Ovary (tissue), 9 donors: ENCODE measurements around the gene FKBP15. TPM values are rescaled to one million over a fixed set of nuclear protein-coding genes. Genes with fewer than 3 reads are reported as not detected.

Experiments used
- DNase-seq, 5 donors: peaks; one replicate each; pipeline ENCODE4 v3.0.0-alpha.2; 2019 to 2020
- H3K27ac ChIP-seq, 2 donors: fragments of 200-600 bp; one replicate each; pipeline versions ENCODE4 v1.5.1 to v1.8.0; 2019 to 2022
- H3K27me3 ChIP-seq: fragments of 200-600 bp; one replicate; pipeline ENCODE4 v1.8.0; 2022
- H3K36me3 ChIP-seq: fragments of 200-600 bp; sonication (generic); one replicate; pipeline ENCODE4 v1.5.1; 2019
- H3K4me1 ChIP-seq: one replicate; pipeline ENCODE4 v1.8.1; 2013; ENCODE audit warnings: mild to moderate bottlenecking, moderate library complexity; ENCODE audit not compliant: insufficient read depth
- H3K4me3 ChIP-seq: fragments of 200-600 bp; sonication (generic); one replicate; pipeline ENCODE4 v1.5.1; 2017
- H3K9me3 ChIP-seq, 2 donors: fragments of 200-600 bp in 1 of 2; sonication (generic) in 1 of 2; one replicate each; pipeline versions ENCODE4 v1.5.1 to v1.8.1; 2013 to 2019; ENCODE audit warnings: mild to moderate bottlenecking in 1 of 2, moderate library complexity in 1 of 2
- EP300 ChIP-seq: sonication (generic); formaldehyde crosslinking; IDR thresholded peaks from one replicate; pipeline ENCODE4 v1.6.1; 2017; ENCODE audit warnings: antibody characterized with exemption
- POLR2A ChIP-seq: fragments of 450-650 bp; IDR thresholded peaks from one replicate; pipeline ENCODE4 v1.6.1; 2017; ENCODE audit warnings: antibody characterized with exemption, mild to moderate bottlenecking, moderate library complexity
- WGBS, 3 donors: extraction: QIAGEN DNeasy Blood & Tissue Kit in 1 of 3; methylation state at CpG; one replicate each; pipeline versions ENCODE4 v1.1.5 to v1.1.7; 2013 to 2017; 5-methylcytosine and 5-hydroxymethylcytosine counted together
- intact Hi-C, 4 donors: fragments of 100-400 bp; cut with DNase I; formaldehyde crosslinking; loops; one replicate each; pipeline versions ENCODE4 v1.11.0 to v1.15.1; 2022 to 2023
- polyA plus RNA-seq, 2 donors: library from polyadenylated mRNA; stranded (reverse); fragments of 200-250 nt in 1 of 2; fragments of 350-450 nt in 1 of 2; fragmentation: Illumina TruSeq in 1 of 2; extraction: RNeasy Lipid Tissue Mini Kit (QIAGEN cat#74804) in 1 of 2; gene quantifications; one replicate each; pipeline ENCODE4 v1.2.3, GENCODE V29; 2013 to 2014
- total RNA-seq, 7 donors: library from RNA; depleted of rRNA in 2 of 7; stranded (reverse); fragments of >200 nt in 2 of 7; fragmentation: NEBNext Ultra II Directional in 3 of 7; extraction: Animal tissue kit (Norgen Biotek cat#: 25700) in 3 of 7; gene quantifications; one replicate each; pipeline versions ENCODE4 v1.1.0 to v1.2.4, GENCODE V29; 2016 to 2023
- TF ChIP-seq, protein P1 (sequence below), 3 donors: fragments of 450-650 bp in 2 of 3; fragments of 200-600 bp in 1 of 3; IDR thresholded peaks; one replicate each; pipeline versions ENCODE4 v1.5.1 to v1.8.0; 2016 to 2022; ENCODE audit warnings: antibody characterized with exemption in 3 of 3, mild to moderate bottlenecking in 1 of 3
- donor health status: DM: no; HTN: no; CAD: no; lungs with moderate emphysema.
- donor health status: DM: no; HTN: no; CAD: no.
- donor health status: Bipolar disorder and iron deficiency.
- donor health status: DM: yes; HTN: yes; CAD: no.
- donor health status: DM: no; HTN: no; CAD: no.
- donor health status: DM: yes; HTN: yes; CAD: no.

The FKBP15 gene
- total and polyA plus RNA-seq, 9 donors, result 10.9 to 32.9 (median 20.2) TPM

DNA sequence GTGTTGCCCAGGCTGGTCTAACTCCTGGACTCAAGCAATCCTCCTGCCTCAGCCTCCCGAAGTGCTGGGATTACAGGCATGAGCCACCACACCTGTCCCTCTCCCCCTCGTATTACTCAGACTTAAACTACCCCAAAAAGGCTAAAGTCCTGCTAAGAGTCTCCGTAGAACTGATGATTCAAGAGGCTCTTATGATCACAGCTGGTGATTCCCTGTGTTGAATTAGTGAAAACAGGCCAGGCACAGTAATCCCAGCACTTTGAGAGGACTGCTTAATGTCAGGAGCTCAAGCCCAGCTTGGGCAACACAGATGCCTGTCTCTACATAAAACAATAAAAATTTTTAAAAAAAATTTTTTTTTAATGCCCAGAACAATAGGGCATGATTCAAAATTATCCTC lies 45.1 kb upstream of the FKBP15 start:
- Histone ChIP-seq H3K4me1 (no peaks in the 10 kb centered on the region), H3K9me3 (no peaks in the 10 kb centered on the region), H3K4me3 (no peak overlapping the region), H3K36me3 (no peaks in the 10 kb centered on the region), H3K27ac (no peak overlapping the region), H3K27me3 (no peaks in the 10 kb centered on the region)
- no peak for TF ChIP-seq POLR2A
- TF ChIP-seq, protein P1, sequence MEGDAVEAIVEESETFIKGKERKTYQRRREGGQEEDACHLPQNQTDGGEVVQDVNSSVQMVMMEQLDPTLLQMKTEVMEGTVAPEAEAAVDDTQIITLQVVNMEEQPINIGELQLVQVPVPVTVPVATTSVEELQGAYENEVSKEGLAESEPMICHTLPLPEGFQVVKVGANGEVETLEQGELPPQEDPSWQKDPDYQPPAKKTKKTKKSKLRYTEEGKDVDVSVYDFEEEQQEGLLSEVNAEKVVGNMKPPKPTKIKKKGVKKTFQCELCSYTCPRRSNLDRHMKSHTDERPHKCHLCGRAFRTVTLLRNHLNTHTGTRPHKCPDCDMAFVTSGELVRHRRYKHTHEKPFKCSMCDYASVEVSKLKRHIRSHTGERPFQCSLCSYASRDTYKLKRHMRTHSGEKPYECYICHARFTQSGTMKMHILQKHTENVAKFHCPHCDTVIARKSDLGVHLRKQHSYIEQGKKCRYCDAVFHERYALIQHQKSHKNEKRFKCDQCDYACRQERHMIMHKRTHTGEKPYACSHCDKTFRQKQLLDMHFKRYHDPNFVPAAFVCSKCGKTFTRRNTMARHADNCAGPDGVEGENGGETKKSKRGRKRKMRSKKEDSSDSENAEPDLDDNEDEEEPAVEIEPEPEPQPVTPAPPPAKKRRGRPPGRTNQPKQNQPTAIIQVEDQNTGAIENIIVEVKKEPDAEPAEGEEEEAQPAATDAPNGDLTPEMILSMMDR (IDR thresholded peaks at IDR 0.05), result no peak
- no peak for DNase-seq
- WGBS, 3 donors, result 77 to 86% (median 83%) methylated on average over 3 of the region's 3 CpGs
- intact Hi-C loops, result no loop called here

DNA sequence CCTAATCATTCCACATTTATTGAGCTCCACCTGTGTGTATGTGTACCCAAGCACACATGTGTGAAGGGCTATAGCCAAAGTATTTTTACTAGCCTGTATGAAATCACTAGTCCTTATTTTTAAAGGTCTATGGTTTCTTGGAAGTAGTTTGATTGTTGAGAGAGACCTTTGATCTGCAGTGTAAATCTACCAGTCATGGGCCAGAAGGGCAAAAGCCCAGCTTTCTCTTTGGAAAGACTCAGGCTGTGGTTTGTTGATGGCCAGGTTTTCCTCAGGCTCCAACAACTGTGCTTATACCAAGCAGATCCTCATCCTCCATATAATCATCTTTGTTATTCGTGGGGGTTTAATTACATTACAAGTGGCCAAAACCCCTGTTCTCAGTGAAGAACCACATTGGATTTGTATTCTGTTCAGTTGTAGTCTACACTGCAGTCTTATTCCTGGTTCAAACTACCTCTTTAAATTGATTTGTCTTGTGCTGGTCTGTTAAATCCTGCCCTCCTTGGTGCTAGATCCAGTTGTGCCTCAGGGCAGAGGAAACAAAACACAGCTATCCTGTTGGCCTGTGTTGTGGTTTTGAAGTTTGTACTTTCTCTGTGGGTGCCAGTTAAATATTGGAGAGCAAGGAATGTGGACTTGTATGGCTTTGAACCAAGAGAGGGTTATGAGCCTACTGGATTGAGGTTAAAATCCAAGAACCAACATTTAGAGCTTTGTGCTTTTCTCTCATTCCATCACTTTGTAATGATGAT lies 41.0 kb upstream of the FKBP15 start:
- intact Hi-C loops, result no loop called here
- Histone ChIP-seq H3K4me1 (no peaks in the 10 kb centered on the region), H3K27me3 (no peaks in the 10 kb centered on the region), H3K36me3 (no peaks in the 10 kb centered on the region), H3K27ac (no peak overlapping the region), H3K9me3 (no peaks in the 10 kb centered on the region), H3K4me3 (no peak overlapping the region)
- no peak for DNase-seq
- TF ChIP-seq POLR2A (no peak), EP300 (no peak)
- TF ChIP-seq, protein P1 (IDR thresholded peaks at IDR 0.05), result no peak
- WGBS, 3 donors, result 90 to 96% (median 94%) methylated on average over 1 of the region's 1 CpG

DNA sequence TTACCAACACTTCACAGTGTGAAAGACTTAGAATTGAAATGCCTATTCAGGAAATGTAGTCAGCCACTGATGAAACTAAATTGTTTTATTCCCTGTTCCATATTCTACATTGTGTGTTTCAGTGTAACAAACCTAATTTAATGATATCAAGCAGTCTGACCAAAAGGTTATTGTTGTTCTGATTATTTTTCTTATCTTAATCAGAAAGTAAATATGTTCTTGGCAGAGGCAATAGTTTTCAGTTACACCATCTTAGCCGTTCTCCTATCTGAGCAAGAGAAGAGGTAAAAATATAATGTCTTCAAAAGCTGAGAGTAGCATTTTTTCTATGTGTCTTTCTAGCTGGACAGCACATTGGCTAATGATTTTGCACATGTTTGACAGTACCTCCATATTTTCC lies 37.2 kb upstream of the FKBP15 start:
- Histone ChIP-seq H3K36me3 (no peaks in the 10 kb centered on the region), H3K9me3 (no peaks in the 10 kb centered on the region), H3K27ac (no peak overlapping the region), H3K27me3 (no peaks in the 10 kb centered on the region), H3K4me1 (no peaks in the 10 kb centered on the region), H3K4me3 (no peak overlapping the region)
- TF ChIP-seq, protein P1 (IDR thresholded peaks at IDR 0.05), result no peak
- TF ChIP-seq EP300 (no peak), POLR2A (no peak)
- WGBS, 3 donors, result 27 to 58% (median 34%) methylated on average over 1 of the region's 1 CpG
- no peak for DNase-seq
- intact Hi-C loops, result no loop called here

DNA sequence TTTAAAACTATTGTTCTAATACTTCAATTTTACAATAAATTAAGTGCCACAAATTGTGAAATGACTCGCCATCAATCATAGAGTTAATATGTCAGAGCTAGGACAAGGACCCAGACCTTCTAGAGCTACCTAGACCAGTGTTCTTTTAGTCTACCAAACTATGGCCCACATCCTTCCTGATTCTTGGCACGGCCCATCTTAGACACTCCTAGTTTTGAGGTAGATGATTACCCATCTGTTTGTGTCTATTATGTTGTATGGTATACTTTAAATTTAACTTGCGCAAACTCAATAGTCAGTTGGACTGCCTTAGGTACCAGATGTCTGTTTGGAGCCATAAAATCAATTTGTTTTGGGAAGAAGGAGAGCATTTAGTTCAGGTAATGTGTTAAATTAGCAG lies 36.8 kb upstream of the FKBP15 start:
- WGBS, 3 donors, result 94 to 97% (median 96%) methylated on average over 3 of the region's 3 CpGs
- intact Hi-C loops, result no loop called here
- Histone ChIP-seq H3K27me3 (no peaks in the 10 kb centered on the region), H3K36me3 (no peaks in the 10 kb centered on the region), H3K27ac (no peak overlapping the region), H3K4me3 (no peak overlapping the region), H3K4me1 (no peaks in the 10 kb centered on the region), H3K9me3 (no peaks in the 10 kb centered on the region)
- TF ChIP-seq, protein P1 (IDR thresholded peaks at IDR 0.05), result no peak
- TF ChIP-seq POLR2A (no peak), EP300 (no peak)
- no peak for DNase-seq
